ENCODE results near the gene POLR2A.
A peak's percentile ranks its signal among the peaks of the same experiment; 100 is the strongest.

- TF ChIP-seq CTCF (conservative IDR thresholded peaks at IDR 0.05; ENCODE audit: low read length) (peak; percentile 78), EZH2phosphoT487 (IDR thresholded peaks at IDR 0.05; ENCODE audit: borderline replicate concordance, low read depth, low read length) (no peak)
Observed at GRCh38 chr17:7435676-7436555, 48.2 kb upstream of the POLR2A start.
